ENCODE data around the gene RASSF4. TPM values are rescaled to one million over a fixed set of nuclear protein-coding genes. Genes with fewer than 3 reads are reported as not detected.

Gene RASSF4
- total and polyA plus RNA-seq, 12 donors: 41.2 to 120 (median 79.9) TPM

- no peaks in the 10 kb centered on the region for H3K27me3 ChIP-seq
- TF ChIP-seq CTCF (IDR thresholded peaks at IDR 0.05): no peak
- WGBS, 2 donors: 92 to 96% methylated on average over 3 of the region's 3 CpGs
- no peaks in the 10 kb centered on the region for H3K9me3 ChIP-seq
- H3K27ac ChIP-seq: no peak overlapping the region
- intact Hi-C loops (cut with DNase I): no loop called here
- no peak overlapping the region for H3K4me3 ChIP-seq
- no peak for DNase-seq
- peak in 1 of 8 donors; percentile 5 for ATAC-seq
- peaks cover 3 to 29% (median 15%) of the 10 kb centered on the region in 9 donors for H3K4me1 ChIP-seq
- H3K36me3 ChIP-seq: no peaks in the 10 kb centered on the region
Observed at GRCh38 chr10:44911951-44912350, 47.7 kb upstream of the RASSF4 start.

- 41 to 46% methylated on average over 12 of the region's 12 CpGs for WGBS, 2 donors
- no peak for TF ChIP-seq CTCF (IDR thresholded peaks at IDR 0.05)
- DNase-seq (no peak), ATAC-seq (peak in 5 of 8 donors; percentile 17 to 65 (median 38))
- Histone ChIP-seq H3K4me3 (no peak overlapping the region), H3K9me3 (no peaks in the 10 kb centered on the region), H3K36me3 (no peaks in the 10 kb centered on the region), H3K27me3 (no peaks in the 10 kb centered on the region), H3K4me1 (peaks cover 3 to 29% (median 15%) of the 10 kb centered on the region in 9 donors), H3K27ac (peak overlapping the region in 1 of 10 donors; percentile 26)
- intact Hi-C loops (cut with DNase I): no loop called here
Observed at GRCh38 chr10:44913350-44914081, 46.1 kb upstream of the RASSF4 start.

GRCh38 chr10:44914891-44915290 lies 44.7 kb upstream of the RASSF4 start:
- Histone ChIP-seq H3K9me3 (no peaks in the 10 kb centered on the region), H3K4me1 (peaks cover 3 to 29% (median 15%) of the 10 kb centered on the region in 9 donors), H3K27ac (no peak overlapping the region), H3K36me3 (no peaks in the 10 kb centered on the region), H3K4me3 (no peak overlapping the region), H3K27me3 (no peaks in the 10 kb centered on the region)
- no peak for ATAC-seq
- intact Hi-C loops (cut with DNase I): no loop called here
- TF ChIP-seq CTCF (IDR thresholded peaks at IDR 0.05): no peak
- DNase-seq: no peak
- 85 to 93% methylated on average over 2 of the region's 2 CpGs for WGBS, 2 donors

- Histone ChIP-seq H3K9me3 (no peaks in the 10 kb centered on the region), H3K4me1 (peaks cover 3 to 22% (median 10%) of the 10 kb centered on the region in 9 donors), H3K4me3 (no peak overlapping the region), H3K27me3 (no peaks in the 10 kb centered on the region), H3K27ac (no peak overlapping the region), H3K36me3 (no peaks in the 10 kb centered on the region)
- WGBS, 2 donors: 90% methylated on average over 2 of the region's 2 CpGs
- no peak for ATAC-seq
- no peak for DNase-seq
- intact Hi-C loops (cut with DNase I): no loop called here
- TF ChIP-seq CTCF (IDR thresholded peaks at IDR 0.05): no peak
Observed at GRCh38 chr10:44916429-44916828, 43.2 kb upstream of the RASSF4 start.

All from heart right ventricle (tissue), 16 donors.